H9 (cell line): ENCODE results near the gene EVX2. TPM values are rescaled to one million over a fixed set of nuclear protein-coding genes. Genes with fewer than 3 reads are reported as not detected.

Experiments used
- DNase-seq: peaks from one replicate; pipeline ENCODE4 v3.0.0-alpha.2; 2017
- H2AFZ ChIP-seq: one replicate; pipeline ENCODE4 v1.6.1; 2013; ENCODE audit warnings: mild to moderate bottlenecking, low read length, control low read depth, moderate library complexity
- H2AK5ac ChIP-seq: 2 replicates; pipeline ENCODE4 v1.6.1; 2013; ENCODE audit warnings: low read length, control low read depth, mixed read lengths; ENCODE audit not compliant: insufficient read length
- H2BK120ac ChIP-seq: one replicate; pipeline ENCODE4 v1.6.1; 2013; ENCODE audit warnings: low read depth, mild to moderate bottlenecking, low read length, control low read depth, inconsistent platforms; ENCODE audit not compliant: poor library complexity, severe bottlenecking
- H2BK12ac ChIP-seq: 2 replicates; pipeline ENCODE4 v1.6.1; 2013; ENCODE audit warnings: low read length, control low read depth, mixed read lengths, low read depth; ENCODE audit not compliant: insufficient read length
- H2BK15ac ChIP-seq: 2 replicates; pipeline ENCODE4 v1.6.1; 2013; ENCODE audit warnings: low read depth, low read length, control low read depth
- H2BK20ac ChIP-seq: one replicate; pipeline ENCODE4 v1.6.1; 2013; ENCODE audit warnings: low read depth, mild to moderate bottlenecking, low read length, control low read depth, inconsistent platforms; ENCODE audit not compliant: poor library complexity, severe bottlenecking
- H2BK5ac ChIP-seq: 2 replicates; pipeline ENCODE4 v1.6.1; 2013; ENCODE audit warnings: low read length, control low read depth, mixed read lengths; ENCODE audit not compliant: insufficient read length
- H3K14ac ChIP-seq: 2 replicates; pipeline ENCODE4 v1.6.1; 2013; ENCODE audit warnings: low read length, control low read depth; ENCODE audit not compliant: insufficient read depth
- H3K18ac ChIP-seq: 2 replicates; pipeline ENCODE4 v1.6.1; 2013; ENCODE audit warnings: low read depth, mild to moderate bottlenecking, mixed read lengths, low read length, control low read depth; ENCODE audit not compliant: insufficient read length
- H3K23ac ChIP-seq: 2 replicates; pipeline ENCODE4 v1.6.1; 2013; ENCODE audit warnings: low read length, control low read depth, mixed read lengths, low read depth; ENCODE audit not compliant: insufficient read length
- H3K23me2 ChIP-seq: 2 replicates; pipeline ENCODE4 v1.6.1; 2013; ENCODE audit warnings: low read depth, mild to moderate bottlenecking, mixed read lengths, low read length, control low read depth; ENCODE audit not compliant: insufficient read length, poor library complexity, severe bottlenecking
- H3K27ac ChIP-seq: 2 replicates; pipeline ENCODE4 v1.5.1; 2013; ENCODE audit warnings: low read length, control low read depth, mixed read lengths, low read depth; ENCODE audit not compliant: insufficient read length
- H3K27me3 ChIP-seq: 2 replicates; pipeline ENCODE4 v1.6.1; 2013; ENCODE audit warnings: low read length, control low read depth, inconsistent platforms; ENCODE audit not compliant: insufficient read depth
- H3K4ac ChIP-seq: 2 replicates; pipeline ENCODE4 v1.6.1; 2013; ENCODE audit warnings: low read depth, mild to moderate bottlenecking, control low read depth, inconsistent platforms, low read length, moderate library complexity
- H3K4me1 ChIP-seq: 2 replicates; pipeline ENCODE4 v1.6.1; 2013; ENCODE audit warnings: low read length, control low read depth, inconsistent platforms; ENCODE audit not compliant: insufficient read depth
- H3K4me2 ChIP-seq: 2 replicates; pipeline ENCODE4 v1.6.1; 2013; ENCODE audit warnings: low read length, control low read depth, mixed read lengths; ENCODE audit not compliant: insufficient read length, insufficient read depth
- H3K56ac ChIP-seq: 2 replicates; pipeline ENCODE4 v1.6.1; 2013; ENCODE audit warnings: low read depth, mild to moderate bottlenecking, mixed read lengths, low read length, control low read depth; ENCODE audit not compliant: insufficient read length
- H3K79me1 ChIP-seq: 2 replicates; pipeline ENCODE4 v1.6.1; 2013; ENCODE audit warnings: low read depth, mild to moderate bottlenecking, moderate library complexity, low read length, control low read depth, inconsistent platforms; ENCODE audit not compliant: insufficient read depth, poor library complexity, severe bottlenecking
- H3K79me2 ChIP-seq: 2 replicates; pipeline ENCODE4 v1.6.1; 2013; ENCODE audit warnings: low read length, control low read depth, inconsistent platforms; ENCODE audit not compliant: insufficient read depth
- H3K9ac ChIP-seq: 2 replicates; pipeline ENCODE4 v1.6.1; 2013; ENCODE audit warnings: low read length, control low read depth, mixed read lengths; ENCODE audit not compliant: insufficient read length; ENCODE audit errors: extremely low read depth
- H3K9me3 ChIP-seq: one replicate; pipeline ENCODE4 v1.6.1; 2013; ENCODE audit warnings: low read depth, low read length, inconsistent platforms; ENCODE audit not compliant: control insufficient read depth
- H3T11ph ChIP-seq: one replicate; pipeline ENCODE4 v1.6.1; 2013; ENCODE audit warnings: mild to moderate bottlenecking, low read length, control low read depth, inconsistent platforms
- H4K20me1 ChIP-seq: one replicate; pipeline ENCODE4 v1.6.1; 2013; ENCODE audit not compliant: control insufficient read depth, insufficient read length, insufficient read depth
- H4K5ac ChIP-seq: 2 replicates; pipeline ENCODE4 v1.6.1; 2013; ENCODE audit warnings: low read depth, mild to moderate bottlenecking, mixed read lengths, low read length, control low read depth; ENCODE audit not compliant: insufficient read length
- H4K8ac ChIP-seq: replicated peaks from 2 replicates; pipeline ENCODE4 v1.6.1; 2013; ENCODE audit warnings: low read length, control low read depth, mixed read lengths, low read depth; ENCODE audit not compliant: insufficient read length
- H4K91ac ChIP-seq: 2 replicates; pipeline ENCODE4 v1.6.1; 2013; ENCODE audit warnings: low read depth, mild to moderate bottlenecking, moderate library complexity, mixed read lengths, low read length, control low read depth; ENCODE audit not compliant: insufficient read length
- H3K27ac Mint-ChIP-seq, 3 experiments: 2 replicates in 2 of 3; 3 replicates in 1 of 3; pipeline ENCODE4 v1.8.0; 2020 to 2021; ENCODE audit warnings: mixed read lengths in 3 of 3, mild to moderate bottlenecking in 1 of 3, moderate library complexity in 1 of 3
- H3K27me3 Mint-ChIP-seq: 2 replicates; pipeline ENCODE4 v1.8.0; 2021; ENCODE audit warnings: low read depth, mild to moderate bottlenecking, moderate library complexity, mixed read lengths
- H3K36me3 Mint-ChIP-seq, 3 experiments: 2 replicates in 2 of 3; 3 replicates in 1 of 3; pipeline ENCODE4 v1.8.0; 2020 to 2021; ENCODE audit warnings: low read depth in 3 of 3, mixed read lengths in 3 of 3; ENCODE audit not compliant: insufficient read depth in 1 of 3
- H3K4me1 Mint-ChIP-seq, 2 experiments: 2 replicates each; pipeline ENCODE4 v1.8.0; 2020; ENCODE audit warnings: mixed read lengths in 2 of 2
- H3K4me3 Mint-ChIP-seq, 2 experiments: 2 replicates in 1 of 2; 3 replicates in 1 of 2; pipeline ENCODE4 v1.8.0; 2020 to 2021; ENCODE audit warnings: mild to moderate bottlenecking in 2 of 2, mixed read lengths in 2 of 2, moderate library complexity in 1 of 2
- H3K9me3 Mint-ChIP-seq, 2 experiments: 2 replicates in 1 of 2; 3 replicates in 1 of 2; pipeline ENCODE4 v1.8.0; 2020; ENCODE audit warnings: mild to moderate bottlenecking in 2 of 2, mixed read lengths in 2 of 2, moderate library complexity in 1 of 2
- WGBS: extraction: QIAGEN DNeasy Blood & Tissue Kit; methylation state at CpG from one replicate; pipeline ENCODE4 v1.1.7; 2013; ENCODE audit warnings: missing lambda C conversion rate, low lambda C conversion rate, mixed read lengths; ENCODE audit not compliant: insufficient read length; ENCODE audit errors: extremely low coverage; 5-methylcytosine and 5-hydroxymethylcytosine counted together
- total RNA-seq: library from RNA; stranded (reverse); gene quantifications from 2 replicates; pipeline ENCODE4 v1.2.1, GENCODE V29; 2021
- TF ChIP-seq, protein P1 (sequence below): fragments of 200-600 bp; sonication (generic); conservative IDR thresholded peaks from 3 replicates; pipeline ENCODE4 v1.8.0; 2021; ENCODE audit warnings: antibody characterized with exemption, mild to moderate bottlenecking

Gene EVX2
- total RNA-seq, 1 experiment from 2014 or later: not detected

DNA sequence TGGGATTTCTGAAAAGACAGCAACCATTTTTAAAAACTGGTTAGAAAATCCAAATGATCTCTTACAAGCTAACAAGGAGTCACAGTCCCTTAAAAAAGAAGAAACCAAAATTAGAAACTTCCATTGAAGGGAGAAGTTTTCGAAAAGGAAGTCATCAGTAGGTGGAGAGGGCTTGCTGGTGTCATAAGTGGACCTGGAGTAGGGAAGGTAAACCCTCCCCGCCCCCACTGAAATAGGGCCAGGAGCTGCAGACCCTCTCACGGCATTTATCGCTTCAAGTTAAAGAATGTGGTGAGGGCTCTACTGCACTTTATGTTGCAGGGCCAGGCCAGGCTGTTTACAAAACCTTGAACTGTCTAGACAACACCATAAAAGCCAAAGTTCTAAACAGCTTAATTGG is 26.2 kb upstream of the EVX2 start:
- H3K4me2 ChIP-seq: no peak overlapping the region
- H2BK120ac ChIP-seq: no peak overlapping the region
- peaks cover 96% of the 10 kb centered on the region for H3K27me3 Mint-ChIP-seq
- no peaks in the 10 kb centered on the region for H3K79me2 ChIP-seq
- no peak overlapping the region for H3K14ac ChIP-seq
- no peak overlapping the region for H2BK5ac ChIP-seq
- H2BK20ac ChIP-seq: no peak overlapping the region
- no peak overlapping the region for H2BK15ac ChIP-seq
- H3K56ac ChIP-seq: no peak overlapping the region
- H3K18ac ChIP-seq: no peak overlapping the region
- no peak overlapping the region for H2BK12ac ChIP-seq
- no peaks in the 10 kb centered on the region for H3K79me1 ChIP-seq
- H3K27me3 ChIP-seq: peaks cover 93% of the 10 kb centered on the region
- no peak overlapping the region for H4K8ac ChIP-seq
- no peak overlapping the region for H4K91ac ChIP-seq
- H3K27ac ChIP-seq: no peak overlapping the region
- H3K9me3 ChIP-seq: no peaks in the 10 kb centered on the region
- no peaks in the 10 kb centered on the region for H3K23me2 ChIP-seq
- H3K9me3 Mint-ChIP-seq: peaks cover 0 to 17% of the 10 kb centered on the region in 2 experiments
- DNase-seq: peak; percentile 12
- no peak overlapping the region for H2AFZ ChIP-seq
- no peak overlapping the region for H3K9ac ChIP-seq
- no peaks in the 10 kb centered on the region; a peak in 1 of 7 replicates for H3K36me3 Mint-ChIP-seq
- H2AK5ac ChIP-seq: no peak overlapping the region
- no peak overlapping the region for H3K4ac ChIP-seq
- no peak overlapping the region for H3K23ac ChIP-seq
- H3K4me1 Mint-ChIP-seq: peaks cover 9 to 35% of the 10 kb centered on the region in 2 experiments
- TF ChIP-seq, protein P1, sequence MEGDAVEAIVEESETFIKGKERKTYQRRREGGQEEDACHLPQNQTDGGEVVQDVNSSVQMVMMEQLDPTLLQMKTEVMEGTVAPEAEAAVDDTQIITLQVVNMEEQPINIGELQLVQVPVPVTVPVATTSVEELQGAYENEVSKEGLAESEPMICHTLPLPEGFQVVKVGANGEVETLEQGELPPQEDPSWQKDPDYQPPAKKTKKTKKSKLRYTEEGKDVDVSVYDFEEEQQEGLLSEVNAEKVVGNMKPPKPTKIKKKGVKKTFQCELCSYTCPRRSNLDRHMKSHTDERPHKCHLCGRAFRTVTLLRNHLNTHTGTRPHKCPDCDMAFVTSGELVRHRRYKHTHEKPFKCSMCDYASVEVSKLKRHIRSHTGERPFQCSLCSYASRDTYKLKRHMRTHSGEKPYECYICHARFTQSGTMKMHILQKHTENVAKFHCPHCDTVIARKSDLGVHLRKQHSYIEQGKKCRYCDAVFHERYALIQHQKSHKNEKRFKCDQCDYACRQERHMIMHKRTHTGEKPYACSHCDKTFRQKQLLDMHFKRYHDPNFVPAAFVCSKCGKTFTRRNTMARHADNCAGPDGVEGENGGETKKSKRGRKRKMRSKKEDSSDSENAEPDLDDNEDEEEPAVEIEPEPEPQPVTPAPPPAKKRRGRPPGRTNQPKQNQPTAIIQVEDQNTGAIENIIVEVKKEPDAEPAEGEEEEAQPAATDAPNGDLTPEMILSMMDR: no peak
- H3K27ac Mint-ChIP-seq: no peak overlapping the region
- no CpG with 5 or more reads among the region's 4 CpGs for WGBS
- H4K5ac ChIP-seq: no peak overlapping the region
- H4K20me1 ChIP-seq: no peaks in the 10 kb centered on the region
- H3K4me1 ChIP-seq: no peaks in the 10 kb centered on the region
- H3T11ph ChIP-seq: no peak overlapping the region
- no peak overlapping the region for H3K4me3 Mint-ChIP-seq
